HepG2 (cell line): ENCODE data around the gene DCK. TPM values are rescaled to one million over a fixed set of nuclear protein-coding genes. Genes with fewer than 3 reads are reported as not detected.

ENCODE experiments used
- ATAC-seq: fragments of 200-7000 bp; cut with Tn5 transposase; 3 replicates; pipeline ENCODE4 v1.9.1; 2020; ENCODE audit warnings: mild to moderate bottlenecking, moderate library complexity
- BruUV-seq: library from RNA; stranded (reverse); fragments of 400-500 nt; replicated peaks from 2 replicates; lab custom pipeline; 2021; lab: Mats Ljungman, UMichigan
- CTCF ChIA-PET: fragments of 300-600 bp; formaldehyde crosslinking; extraction: SDS; loops from one replicate; lab custom pipeline; 2021; ENCODE audit warnings: low total read pairs, inconsistent platforms, low intra/inter-chr PET ratio; lab: Yijun Ruan, JAX
- POLR2A ChIA-PET: fragments of 350-600 bp; sonication (Branson Sonifier 250); formaldehyde crosslinking; loops from one replicate; lab custom pipeline; 2020; ENCODE audit warnings: antibody characterized with exemption, inconsistent platforms; lab: Yijun Ruan, JAX
- DNase-seq: peaks from one replicate; pipeline ENCODE4 v3.0.0-alpha.2; 2015; ENCODE audit warnings: low spot score
- FAIRE-seq: peaks from 3 replicates; lab custom pipeline; 2011; peaks lifted over from hg19 to GRCh38; lab: Jason Lieb, UNC
- H2AFZ ChIP-seq: one replicate; pipeline ENCODE4 v1.6.1; 2011; ENCODE audit warnings: low read length, inconsistent platforms
- H3K27ac ChIP-seq: fragments of 300-600 bp; 3 replicates; pipeline ENCODE4 v1.8.0; 2011; ENCODE audit warnings: mixed run types, mild to moderate bottlenecking, mixed read lengths, low read length, inconsistent platforms; ENCODE audit not compliant: insufficient read depth; ENCODE audit errors: extremely low read length
- H3K27me3 ChIP-seq, 2 experiments: fragments of 200-600 bp in 1 of 2; 2 replicates in 1 of 2; 3 replicates in 1 of 2; pipeline versions ENCODE4 v1.6.0 to v1.8.0; 2011; ENCODE audit warnings: low read length in 2 of 2, mild to moderate bottlenecking in 2 of 2, moderate library complexity in 2 of 2, inconsistent platforms in 1 of 2; ENCODE audit not compliant: insufficient read depth in 2 of 2, control insufficient read depth in 1 of 2
- H3K36me3 ChIP-seq, 2 experiments: fragments of 200-600 bp in 1 of 2; replicated peaks in 1 of 2; 2 replicates in 1 of 2; 3 replicates in 1 of 2; pipeline versions ENCODE4 v1.5.1 to v1.8.0; 2011; ENCODE audit warnings: low read length in 2 of 2, inconsistent platforms in 1 of 2; ENCODE audit not compliant: insufficient read depth in 2 of 2, control insufficient read depth in 1 of 2
- H3K4me1 ChIP-seq: 2 replicates; pipeline ENCODE4 v1.5.1; 2012; ENCODE audit warnings: low read length, inconsistent platforms; ENCODE audit not compliant: insufficient read depth
- H3K4me2 ChIP-seq: 2 replicates; pipeline ENCODE4 v1.6.0; 2011; ENCODE audit warnings: low read depth, low read length, inconsistent platforms
- H3K4me3 ChIP-seq, 3 experiments: fragments of 200-600 bp in 1 of 3; sonication (generic), shearing (Covaris generic) in 1 of 3; replicated peaks in 1 of 3; 2 replicates each; pipeline ENCODE4 v1.5.1; 2011 to 2016; ENCODE audit warnings: low read length in 3 of 3, inconsistent platforms in 2 of 3, low read depth in 2 of 3, mild to moderate bottlenecking in 2 of 3, control low read depth in 1 of 3, mixed read lengths in 1 of 3; ENCODE audit not compliant: insufficient read depth in 1 of 3
- H3K79me2 ChIP-seq: one replicate; pipeline ENCODE4 v1.6.1; 2011; ENCODE audit warnings: low read length, inconsistent platforms; ENCODE audit not compliant: insufficient read depth
- H3K9ac ChIP-seq: 2 replicates; pipeline ENCODE4 v1.6.0; 2011; ENCODE audit warnings: mild to moderate bottlenecking, low read depth, low read length, inconsistent platforms; ENCODE audit not compliant: insufficient read depth
- H3K9me3 ChIP-seq: 2 replicates; pipeline ENCODE4 v1.5.1; 2012; ENCODE audit warnings: mild to moderate bottlenecking, low read length
- H4K20me1 ChIP-seq: 2 replicates; pipeline ENCODE4 v1.6.0; 2011; ENCODE audit warnings: inconsistent platforms, mild to moderate bottlenecking, low read length, moderate library complexity; ENCODE audit not compliant: insufficient read depth
- JDP2 ChIP-seq: sonication (generic); formaldehyde crosslinking; IDR thresholded peaks from 2 replicates; pipeline ENCODE4 v1.8.1; 2022; ENCODE audit warnings: missing genetic modification reagents, borderline replicate concordance
- KAT7 ChIP-seq: IDR thresholded peaks from 2 replicates; pipeline ENCODE4 v1.6.1; 2018; ENCODE audit warnings: borderline replicate concordance, missing compliant biosample characterization
- KDM4B ChIP-seq: sonication (generic); formaldehyde crosslinking; IDR thresholded peaks from 2 replicates; pipeline ENCODE4 v1.4.0; 2020; ENCODE audit warnings: missing genetic modification reagents
- NBN ChIP-seq: fragments of 450-650 bp; conservative IDR thresholded peaks from 2 replicates; pipeline ENCODE4 v1.6.1; 2017
- NCOA1 ChIP-seq: sonication (generic); formaldehyde crosslinking; IDR thresholded peaks from 2 replicates; pipeline ENCODE4 v1.9.0; 2021; ENCODE audit warnings: missing genetic modification reagents
- PHB2 ChIP-seq: fragments of 450-650 bp; IDR thresholded peaks from 2 replicates; pipeline ENCODE4 v1.6.1; 2018; ENCODE audit not compliant: partially characterized antibody
- PTBP1 ChIP-seq: fragments of 200-400 bp; formaldehyde crosslinking; IDR thresholded peaks from 2 replicates; pipeline ENCODE4 v1.6.1; 2018; ENCODE audit warnings: low read length, low read depth; ENCODE audit not compliant: poor library complexity, severe bottlenecking
- SAFB2 ChIP-seq: sonication (generic); formaldehyde crosslinking; IDR thresholded peaks from 2 replicates; pipeline ENCODE4 v1.5.1; 2020; ENCODE audit warnings: missing genetic modification reagents, low read depth, mild to moderate bottlenecking, borderline replicate concordance
- SAP130 ChIP-seq: IDR thresholded peaks from 2 replicates; pipeline ENCODE4 v1.6.1; 2016; ENCODE audit warnings: low read depth
- SMARCE1 ChIP-seq: fragments of 450-650 bp; IDR thresholded peaks from 2 replicates; pipeline ENCODE4 v1.6.1; 2017; ENCODE audit warnings: borderline replicate concordance
- SOX13 ChIP-seq, 3 experiments: fragments of 450-650 bp in 1 of 3; sonication (generic) in 1 of 3; formaldehyde crosslinking in 1 of 3; IDR thresholded peaks in 2 of 3; conservative IDR thresholded peaks in 1 of 3; 2 replicates each; pipeline versions ENCODE4 v1.5.0 to v1.6.1; 2016 to 2020; ENCODE audit warnings: antibody characterized with exemption in 1 of 3, mild to moderate bottlenecking in 1 of 3, missing compliant biosample characterization in 1 of 3, missing genetic modification reagents in 1 of 3, moderate library complexity in 1 of 3
- TCF12 ChIP-seq, 2 experiments: fragments of 450-650 bp in 1 of 2; sonication (generic) in 1 of 2; formaldehyde crosslinking in 1 of 2; IDR thresholded peaks; 2 replicates each; pipeline versions ENCODE4 v1.6.1 to v1.8.0; 2017 to 2022; ENCODE audit warnings: antibody characterized with exemption in 1 of 2, mild to moderate bottlenecking in 1 of 2, missing genetic modification reagents in 1 of 2, moderate library complexity in 1 of 2
- ZNF225 ChIP-seq: sonication (generic); formaldehyde crosslinking; IDR thresholded peaks from 2 replicates; pipeline ENCODE4 v1.4.0; 2020; ENCODE audit warnings: mild to moderate bottlenecking, missing genetic modification reagents
- ZNF484 ChIP-seq: sonication (generic); formaldehyde crosslinking; IDR thresholded peaks from 2 replicates; pipeline ENCODE4 v1.5.1; 2020; ENCODE audit warnings: mild to moderate bottlenecking, low read depth, missing genetic modification reagents, borderline replicate concordance
- ZNF564 ChIP-seq: sonication (generic); formaldehyde crosslinking; IDR thresholded peaks from 2 replicates; pipeline ENCODE4 v1.8.1; 2023; ENCODE audit warnings: mild to moderate bottlenecking, missing genetic modification reagents
- WGBS: methylation state at CpG from one replicate; pipeline ENCODE4 v1.1.6; 2017; ENCODE audit warnings: low lambda C conversion rate; 5-methylcytosine and 5-hydroxymethylcytosine counted together
- in situ Hi-C: cut with HindIII; loops from 2 replicates; pipeline ENCODE4 v1.10.0; 2017; ENCODE audit warnings: low pct_unique_long_range_greater_than_20kb; ENCODE audit not compliant: extremely low pct_ligation_motif_present
- intact Hi-C: fragments of 100-400 bp; cut with micrococcal nuclease; formaldehyde crosslinking; loops from one replicate; pipeline ENCODE4 v1.10.0; 2022; ENCODE audit not compliant: unreplicated experiment
- polyA plus RNA-seq, 8 experiments: library from polyadenylated mRNA; depleted of rRNA in 3 of 8; stranded (reverse) in 7 of 8; unstranded in 1 of 8; fragments of >200 nt; fragmentation: Illumina TruSeq in 4 of 8; extraction: Trizol in 4 of 8; gene quantifications; 2 replicates each; pipeline versions ENCODE4 v1.2.1 to v1.2.3, GENCODE V29; 2011 to 2016; ENCODE audit warnings: low read depth in 4 of 8, missing spikeins in 1 of 8, mixed read lengths in 1 of 8; ENCODE audit not compliant: insufficient read depth in 1 of 8
- total RNA-seq, 5 experiments: library from RNA; depleted of rRNA; stranded (reverse); fragments of >200 nt; fragmentation: Illumina TruSeq; extraction: Trizol; gene quantifications; 2 replicates each; pipeline ENCODE4 v1.2.3, GENCODE V29; 2016; ENCODE audit warnings: low read depth in 1 of 5
- TF ChIP-seq, protein P1 (sequence below): sonication (generic); formaldehyde crosslinking; IDR thresholded peaks from 2 replicates; pipeline ENCODE4 v1.4.0; 2020; ENCODE audit warnings: mild to moderate bottlenecking, missing genetic modification reagents

Gene DCK
- total and polyA plus RNA-seq, 2 of the 13 experiments (the other 11 are each of a cell fraction or from before 2014, with no cell fraction given) = 5.7 to 21.8 TPM

DNA sequence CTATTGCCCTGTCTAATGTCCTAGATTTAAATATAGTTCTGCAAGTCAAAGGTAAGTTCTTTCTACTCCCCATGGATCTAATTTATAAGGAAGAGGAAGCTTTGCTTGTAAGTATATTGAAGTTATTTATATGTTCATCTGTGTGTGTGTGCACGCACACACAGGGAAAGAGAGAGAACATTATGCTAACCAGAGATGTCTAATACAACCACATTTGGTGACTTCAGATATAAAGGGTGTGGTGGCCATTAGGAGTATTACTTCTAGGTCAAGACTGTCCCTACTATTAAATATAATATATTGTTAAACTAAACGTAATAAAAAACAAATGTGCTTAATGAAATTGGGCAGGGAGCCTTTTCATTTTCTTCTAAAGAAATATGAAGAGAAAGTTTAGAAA lies 4.1 kb downstream of the DCK start:
- ATAC-seq (no peak), DNase-seq (no peak), FAIRE-seq (no peak)
- H3K27me3 ChIP-seq = no peaks in the 10 kb centered on the region
- no peak overlapping the region for H3K9ac ChIP-seq
- no peak overlapping the region for H2AFZ ChIP-seq
- peaks cover 39% of the 10 kb centered on the region for H3K4me1 ChIP-seq
- H3K79me2 ChIP-seq = peaks cover 51% of the 10 kb centered on the region
- no peak overlapping the region for H3K4me3 ChIP-seq
- no peak overlapping the region for H3K4me2 ChIP-seq
- H3K9me3 ChIP-seq = no peaks in the 10 kb centered on the region
- 87% methylated on average over 2 of the region's 2 CpGs for WGBS
- BruUV-seq = no TSS peak
- CTCF ChIA-PET = no interaction called here
- in situ Hi-C loops (loop anchor here (10.0 kb wide), 1 partner anchor 153 kb away; no protein-coding TSS in a partner anchor), intact Hi-C loops (loop anchor here (10.0 kb wide), 1 partner anchor 293 kb away; no protein-coding TSS in a partner anchor)
- H3K27ac ChIP-seq = no peak overlapping the region
- H3K36me3 ChIP-seq = no peaks in the 10 kb centered on the region; a peak in 1 of 5 replicates
- H4K20me1 ChIP-seq = no peaks in the 10 kb centered on the region; the same call in 1 of the 2 replicates
- POLR2A ChIA-PET = no interaction called here
- TF ChIP-seq JDP2 = no peak
- TF ChIP-seq ZNF225 = no peak
- no peak for TF ChIP-seq SMARCE1
- TF ChIP-seq KDM4B (CRISPR knock-in tag) = no peak
- no peak for TF ChIP-seq SOX13 (IDR thresholded peaks at IDR 0.05)
- no peak for TF ChIP-seq SOX13 (CRISPR knock-in tag; conservative IDR thresholded peaks at IDR 0.05 in 1 of 2, IDR thresholded peaks at IDR 0.05 in 1 of 2)
- TF ChIP-seq KAT7 (CRISPR knock-in tag) = no peak
- no peak for TF ChIP-seq SAP130 (CRISPR knock-in tag)
- TF ChIP-seq, protein P1, sequence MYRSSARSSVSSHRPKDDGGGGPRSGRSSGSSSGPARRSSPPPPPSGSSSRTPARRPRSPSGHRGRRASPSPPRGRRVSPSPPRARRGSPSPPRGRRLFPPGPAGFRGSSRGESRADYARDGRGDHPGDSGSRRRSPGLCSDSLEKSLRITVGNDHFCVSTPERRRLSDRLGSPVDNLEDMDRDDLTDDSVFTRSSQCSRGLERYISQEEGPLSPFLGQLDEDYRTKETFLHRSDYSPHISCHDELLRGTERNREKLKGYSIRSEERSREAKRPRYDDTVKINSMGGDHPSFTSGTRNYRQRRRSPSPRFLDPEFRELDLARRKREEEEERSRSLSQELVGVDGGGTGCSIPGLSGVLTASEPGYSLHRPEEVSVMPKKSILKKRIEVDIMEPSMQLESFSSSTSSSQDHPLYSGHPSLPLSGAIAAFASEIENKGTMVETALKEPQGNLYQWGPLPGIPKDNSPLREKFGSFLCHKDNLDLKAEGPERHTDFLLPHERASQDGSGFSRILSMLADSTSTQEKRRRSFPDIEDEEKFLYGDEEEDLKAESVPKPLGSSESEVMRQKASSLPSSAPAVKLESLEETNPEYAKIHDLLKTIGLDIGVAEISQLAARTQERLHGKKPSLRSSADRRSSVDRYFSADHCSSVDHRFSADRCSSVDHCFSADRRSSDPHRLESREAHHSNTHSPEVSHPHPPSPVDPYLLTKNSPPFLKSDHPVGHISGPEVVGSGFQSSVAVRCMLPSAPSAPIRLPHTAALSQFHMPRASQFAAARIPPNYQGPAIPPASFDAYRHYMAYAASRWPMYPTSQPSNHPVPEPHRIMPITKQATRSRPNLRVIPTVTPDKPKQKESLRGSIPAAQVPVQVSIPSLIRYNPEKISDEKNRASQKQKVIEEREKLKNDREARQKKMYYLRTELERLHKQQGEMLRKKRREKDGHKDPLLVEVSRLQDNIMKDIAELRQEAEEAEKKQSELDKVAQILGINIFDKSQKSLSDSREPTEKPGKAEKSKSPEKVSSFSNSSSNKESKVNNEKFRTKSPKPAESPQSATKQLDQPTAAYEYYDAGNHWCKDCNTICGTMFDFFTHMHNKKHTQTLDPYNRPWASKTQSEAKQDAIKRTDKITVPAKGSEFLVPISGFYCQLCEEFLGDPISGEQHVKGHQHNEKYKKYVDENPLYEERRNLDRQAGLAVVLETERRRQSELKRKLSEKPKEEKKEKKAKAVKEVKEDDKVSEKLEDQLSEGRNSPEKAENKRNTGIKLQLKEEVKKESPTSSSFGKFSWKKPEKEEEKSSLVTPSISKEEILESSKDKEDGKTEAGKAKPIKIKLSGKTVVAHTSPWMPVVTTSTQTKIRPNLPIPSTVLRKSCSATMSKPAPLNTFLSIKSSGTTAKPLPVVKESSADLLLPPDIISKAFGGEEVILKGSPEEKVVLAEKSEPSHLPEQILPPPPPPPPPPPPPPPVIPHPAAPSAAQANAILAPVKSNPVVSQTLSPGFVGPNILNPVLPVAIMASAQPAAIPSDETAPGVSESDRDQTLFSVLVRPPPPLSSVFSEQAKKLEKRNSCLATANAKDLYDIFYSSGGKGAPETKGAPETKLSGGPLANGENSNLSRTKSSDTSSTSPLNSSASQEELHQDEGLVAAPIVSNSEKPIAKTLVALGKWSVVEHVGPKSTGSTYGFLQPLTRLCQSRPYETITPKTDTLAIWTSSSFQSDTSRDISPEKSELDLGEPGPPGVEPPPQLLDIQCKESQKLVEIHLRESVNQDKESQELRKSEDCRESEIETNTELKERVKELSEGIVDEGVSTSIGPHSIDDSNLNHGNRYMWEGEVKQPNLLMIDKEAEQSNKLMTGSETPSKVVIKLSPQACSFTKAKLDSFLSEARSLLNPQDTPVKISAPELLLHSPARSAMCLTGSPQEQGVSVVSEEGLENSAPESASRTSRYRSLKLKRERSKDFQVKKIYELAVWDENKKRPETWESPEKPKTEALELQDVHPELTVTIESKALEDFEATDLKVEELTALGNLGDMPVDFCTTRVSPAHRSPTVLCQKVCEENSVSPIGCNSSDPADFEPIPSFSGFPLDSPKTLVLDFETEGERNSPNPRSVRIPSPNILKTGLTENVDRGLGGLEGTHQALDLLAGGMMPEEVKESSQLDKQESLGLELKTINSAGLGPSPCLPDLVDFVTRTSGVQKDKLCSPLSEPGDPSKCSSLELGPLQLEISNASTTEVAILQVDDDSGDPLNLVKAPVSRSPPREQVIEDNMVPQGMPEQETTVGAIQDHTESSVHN (CRISPR knock-in tag) = no peak
- no peak for TF ChIP-seq NBN
- no peak for TF ChIP-seq ZNF564
- no peak for TF ChIP-seq TCF12 (IDR thresholded peaks at IDR 0.05)
- TF ChIP-seq TCF12 (CRISPR knock-in tag; IDR thresholded peaks at IDR 0.05) = no peak
- no peak for TF ChIP-seq PHB2
- no peak for TF ChIP-seq NCOA1
- no peak for TF ChIP-seq PTBP1
- no peak for TF ChIP-seq ZNF484
- TF ChIP-seq SAFB2 (CRISPR knock-in tag) = no peak
